GM18498 (cell line): ENCODE data around the gene LAGE3.
A peak's percentile ranks its signal among the peaks of the same experiment; 100 is the strongest.
"Not testable (repeated sequence)": the region's sequence is repeated elsewhere in the genome, so short reads cannot be mapped to it uniquely, and the experiment has no call there.

Source experiments
- ATAC-seq: cut with Tn5 transposase; IDR thresholded peaks from one replicate; pipeline ENCODE4 v1.9.1; 2021; ENCODE audit warnings: mild to moderate bottlenecking, moderate library complexity; ENCODE audit not compliant: unreplicated experiment

The LAGE3 gene

GRCh38 chrX:154502989-154503388 lies 23.9 kb upstream of the LAGE3 start:
- no peak for ATAC-seq

GRCh38 chrX:154502098-154502497 lies 23.0 kb upstream of the LAGE3 start:
- no peak for ATAC-seq

- not testable (repeated sequence) for ATAC-seq
Observed at GRCh38 chrX:154501423-154501822, 22.3 kb upstream of the LAGE3 start.

GRCh38 chrX:154496591-154497137 lies 17.6 kb upstream of the LAGE3 start:
- not testable (repeated sequence) for ATAC-seq

- ATAC-seq, result no peak
Observed at GRCh38 chrX:154495472-154495922, 16.4 kb upstream of the LAGE3 start.

GRCh38 chrX:154494715-154495114 lies 15.6 kb upstream of the LAGE3 start:
- ATAC-seq, result no peak

GRCh38 chrX:154490414-154491083 lies 11.5 kb upstream of the LAGE3 start, which contains the start of gene SLC10A3:
TSS of gene SLC10A3 (minus strand) at chrX:154490629. CDS start at chrX:154488940, 1,689 bp downstream.
- peak; percentile 80 for ATAC-seq

GRCh38 chrX:154490021-154490413 lies 10.9 kb upstream of the LAGE3 start:
- ATAC-seq, result peak; percentile 23

GRCh38 chrX:154489182-154489581 lies 10.1 kb upstream of the LAGE3 start:
- ATAC-seq, result no peak

- ATAC-seq, result no peak
Observed at GRCh38 chrX:154488336-154489075, 9.4 kb upstream of the LAGE3 start.

GRCh38 chrX:154487518-154488290 lies 8.6 kb upstream of the LAGE3 start:
- no peak for ATAC-seq

- ATAC-seq, result no peak
Observed at GRCh38 chrX:154486396-154487207, 7.5 kb upstream of the LAGE3 start, which contains the start of gene UBL4A. TSS of gene UBL4A (minus strand) at chrX:154486615. CDS start at chrX:154486584, 31 bp downstream.

GRCh38 chrX:154486052-154486395 lies 6.9 kb upstream of the LAGE3 start:
- no peak for ATAC-seq

- ATAC-seq, result no peak
Observed at GRCh38 chrX:154485150-154486051, 6.3 kb upstream of the LAGE3 start.

- ATAC-seq, result no peak
Observed at GRCh38 chrX:154484255-154485149, 5.4 kb upstream of the LAGE3 start.

GRCh38 chrX:154483325-154483724 lies 4.2 kb upstream of the LAGE3 start:
- ATAC-seq, result no peak

- no peak for ATAC-seq
Observed at GRCh38 chrX:154482786-154483185, 3.7 kb upstream of the LAGE3 start.

GRCh38 chrX:154481911-154482601 lies 3.0 kb upstream of the LAGE3 start:
- ATAC-seq, result no peak
